RWPE2 (cell line): ENCODE data around the gene LINC00237.
A peak's percentile ranks its signal among the peaks of the same experiment; 100 is the strongest.

ENCODE experiments used
- ATAC-seq: fragments of 200-7000 bp; cut with Tn5 transposase; 3 replicates; pipeline ENCODE4 v1.9.1; 2021; ENCODE audit warnings: low read depth
- DNase-seq: peaks from one replicate; pipeline ENCODE4 v3.0.0-alpha.2; 2020; ENCODE audit warnings: low spot score
- H3K27ac ChIP-seq: fragments of 450-650 bp; 2 replicates; pipeline ENCODE4 v1.5.1; 2017; ENCODE audit warnings: mild to moderate bottlenecking; ENCODE audit not compliant: poor library complexity, severe bottlenecking
- H3K27me3 ChIP-seq: fragments of 250-450 bp; sonication (Bioruptor Pico); 2 replicates; pipeline ENCODE4 v1.5.1; 2021; ENCODE audit warnings: mild to moderate bottlenecking, moderate library complexity; ENCODE audit not compliant: insufficient read depth, poor library complexity, severe bottlenecking
- H3K36me3 ChIP-seq: fragments of 250-450 bp; sonication (Bioruptor Pico); 2 replicates; pipeline ENCODE4 v1.5.1; 2020; ENCODE audit warnings: low read depth, mild to moderate bottlenecking, moderate library complexity
- H3K4me1 ChIP-seq: fragments of 250-450 bp; sonication (Bioruptor Pico); 2 replicates; pipeline ENCODE4 v1.5.1; 2021; ENCODE audit warnings: mild to moderate bottlenecking, moderate library complexity; ENCODE audit not compliant: insufficient read depth, poor library complexity, severe bottlenecking
- H3K4me3 ChIP-seq: fragments of 250-450 bp; sonication (Bioruptor Pico); 2 replicates; pipeline ENCODE4 v1.5.1; 2021; ENCODE audit warnings: mild to moderate bottlenecking, moderate library complexity; ENCODE audit not compliant: severe bottlenecking
- H3K9me3 ChIP-seq: fragments of 250-450 bp; sonication (Bioruptor Pico); 2 replicates; pipeline ENCODE4 v1.5.1; 2021; ENCODE audit warnings: mild to moderate bottlenecking, moderate library complexity; ENCODE audit not compliant: severe bottlenecking
- TF ChIP-seq, protein P1 (sequence below): fragments of 450-650 bp; IDR thresholded peaks from one replicate; pipeline ENCODE4 v1.5.1; 2017; ENCODE audit warnings: mild to moderate bottlenecking, moderate library complexity; ENCODE audit not compliant: poor library complexity, severe bottlenecking

The LINC00237 gene

DNA sequence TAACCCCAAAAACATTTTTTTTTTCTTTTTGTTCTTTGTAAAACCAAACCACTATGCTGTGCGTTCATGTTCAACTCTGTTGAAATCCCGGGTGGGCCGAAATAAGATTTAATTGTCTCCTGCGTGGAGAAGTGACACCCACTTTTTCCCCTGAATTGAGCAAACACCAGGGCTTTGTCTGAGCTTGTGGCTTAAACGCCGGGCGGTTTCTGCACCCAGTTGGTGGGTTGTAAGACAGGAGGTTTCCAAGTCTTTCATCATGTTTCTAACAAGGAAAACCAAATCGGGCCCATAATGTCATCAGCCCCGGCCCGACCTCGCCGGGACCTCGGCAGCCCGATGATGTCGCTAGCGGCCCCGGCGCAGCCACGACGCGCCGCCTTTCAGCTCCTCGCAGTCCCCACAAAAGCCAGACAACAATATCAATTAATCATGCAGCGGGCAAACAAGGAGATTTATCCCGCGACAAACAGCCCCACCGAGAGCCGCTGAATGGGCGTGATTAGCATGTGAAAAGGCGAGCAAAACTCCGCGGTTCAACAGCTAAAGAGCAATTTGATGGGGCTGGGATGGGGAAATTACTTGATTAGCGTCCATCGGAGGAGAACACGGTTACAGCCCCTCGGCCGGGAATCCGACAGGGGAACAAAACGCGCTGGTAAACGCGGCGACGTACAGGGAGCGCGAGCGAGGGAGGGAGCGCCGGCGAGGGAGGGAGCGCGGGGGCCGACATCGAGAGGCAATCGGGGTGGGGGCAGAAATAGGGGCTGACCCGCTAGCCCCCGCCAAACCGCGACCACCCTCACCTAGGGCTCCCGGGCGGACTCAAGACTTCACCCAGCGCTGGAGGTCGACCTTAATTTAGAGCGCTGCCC lies 5.3 kb downstream of the LINC00237 start:
- peaks cover 4% of the 10 kb centered on the region for H3K4me1 ChIP-seq
- peaks cover 100% of the 10 kb centered on the region for H3K27me3 ChIP-seq

DNA sequence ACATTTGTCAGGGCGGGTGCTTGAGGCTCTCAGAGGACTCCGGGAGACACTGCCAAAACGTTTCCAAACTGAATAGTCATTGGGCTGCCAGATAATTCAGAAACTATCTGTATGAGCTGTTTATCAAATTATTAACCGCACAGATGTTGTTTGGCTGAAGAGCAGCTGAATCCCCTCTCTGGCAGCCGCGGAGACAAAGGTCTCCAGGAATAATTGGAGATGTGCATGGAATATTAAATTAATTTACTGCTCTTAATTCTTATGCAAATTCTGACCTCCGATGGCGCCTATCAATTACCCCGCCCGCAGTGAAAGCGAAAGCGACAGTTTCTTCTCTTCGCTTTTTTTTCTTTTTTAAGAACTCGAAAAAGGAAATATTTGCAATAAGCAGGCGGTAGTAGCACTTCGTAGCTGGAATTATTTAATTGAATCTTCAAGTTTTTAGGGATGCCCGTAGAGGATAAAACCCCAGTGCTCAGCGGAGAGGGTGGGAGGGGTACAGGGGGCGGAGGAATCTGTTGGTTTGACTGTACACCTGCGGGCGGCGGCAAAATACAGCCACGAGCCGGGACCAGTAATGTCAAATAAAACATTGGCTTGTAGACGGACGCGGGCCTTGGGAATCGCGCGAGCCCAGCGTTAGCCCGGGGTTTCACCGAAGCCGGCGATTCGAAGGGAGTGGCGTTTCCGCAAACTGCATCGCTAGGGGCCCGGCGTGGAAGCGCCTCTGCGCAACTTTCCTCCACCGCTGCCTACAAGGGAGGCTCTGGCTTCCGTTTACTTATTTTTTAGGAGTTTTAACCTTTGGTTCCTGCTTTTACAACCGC lies 6.2 kb downstream of the LINC00237 start:
- H3K4me3 ChIP-seq = peak overlapping the region; percentile 5
- H3K36me3 ChIP-seq = no peaks in the 10 kb centered on the region
- no peak for DNase-seq
- peaks cover 91% of the 10 kb centered on the region for H3K27me3 ChIP-seq
- H3K9me3 ChIP-seq = no peaks in the 10 kb centered on the region
- TF ChIP-seq, protein P1, sequence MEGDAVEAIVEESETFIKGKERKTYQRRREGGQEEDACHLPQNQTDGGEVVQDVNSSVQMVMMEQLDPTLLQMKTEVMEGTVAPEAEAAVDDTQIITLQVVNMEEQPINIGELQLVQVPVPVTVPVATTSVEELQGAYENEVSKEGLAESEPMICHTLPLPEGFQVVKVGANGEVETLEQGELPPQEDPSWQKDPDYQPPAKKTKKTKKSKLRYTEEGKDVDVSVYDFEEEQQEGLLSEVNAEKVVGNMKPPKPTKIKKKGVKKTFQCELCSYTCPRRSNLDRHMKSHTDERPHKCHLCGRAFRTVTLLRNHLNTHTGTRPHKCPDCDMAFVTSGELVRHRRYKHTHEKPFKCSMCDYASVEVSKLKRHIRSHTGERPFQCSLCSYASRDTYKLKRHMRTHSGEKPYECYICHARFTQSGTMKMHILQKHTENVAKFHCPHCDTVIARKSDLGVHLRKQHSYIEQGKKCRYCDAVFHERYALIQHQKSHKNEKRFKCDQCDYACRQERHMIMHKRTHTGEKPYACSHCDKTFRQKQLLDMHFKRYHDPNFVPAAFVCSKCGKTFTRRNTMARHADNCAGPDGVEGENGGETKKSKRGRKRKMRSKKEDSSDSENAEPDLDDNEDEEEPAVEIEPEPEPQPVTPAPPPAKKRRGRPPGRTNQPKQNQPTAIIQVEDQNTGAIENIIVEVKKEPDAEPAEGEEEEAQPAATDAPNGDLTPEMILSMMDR = no peak
- H3K4me1 ChIP-seq = peaks cover 4% of the 10 kb centered on the region
- H3K27ac ChIP-seq = no peak overlapping the region
- ATAC-seq = peak; percentile 37; the same call in 2 of the 3 replicates

More for the DNA sequence above, 5.3 kb downstream of the LINC00237 start:
- Histone ChIP-seq H3K36me3 (no peaks in the 10 kb centered on the region), H3K9me3 (no peaks in the 10 kb centered on the region), H3K4me3 (peak overlapping the region; percentile 5), H3K27ac (no peak overlapping the region)
- ATAC-seq (no peak), DNase-seq (no peak)
- TF ChIP-seq, protein P1 = no peak

DNA sequence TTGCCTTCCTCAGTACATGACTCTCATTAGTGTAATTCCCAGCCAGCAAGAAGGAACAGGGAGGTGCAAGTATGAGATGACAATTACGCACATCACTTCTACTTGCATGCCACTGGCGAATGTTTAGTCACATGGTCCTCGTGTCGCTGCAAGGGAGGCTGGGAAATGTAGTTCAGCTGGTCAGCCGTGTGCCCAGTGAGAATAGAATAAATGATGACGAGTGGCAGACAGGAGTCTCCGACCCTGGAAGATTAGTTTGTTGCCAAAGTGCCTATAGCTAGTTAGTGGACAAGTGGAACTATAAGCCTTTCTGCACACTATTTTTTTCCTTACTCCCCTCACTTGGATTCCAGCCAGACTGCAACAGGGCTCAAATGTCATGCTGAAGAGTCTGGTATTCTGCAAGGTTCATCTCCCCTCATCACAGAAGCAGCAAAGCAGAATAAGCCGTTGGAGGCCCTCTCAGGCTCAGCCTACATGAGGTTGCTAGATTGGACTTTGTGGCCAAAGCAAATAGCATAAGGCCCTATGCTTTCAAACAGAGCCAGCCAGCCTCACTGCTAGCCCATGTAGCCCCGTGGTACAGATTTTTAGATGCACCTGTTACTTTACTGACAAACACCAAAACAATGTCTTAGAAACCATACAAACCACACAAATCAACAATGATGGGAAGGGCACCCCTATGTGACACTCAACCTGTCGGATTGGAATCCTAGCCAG lies 9.7 kb downstream of the LINC00237 start:
- H3K27me3 ChIP-seq = peaks cover 74% of the 10 kb centered on the region
- no peaks in the 10 kb centered on the region for H3K36me3 ChIP-seq
- no peak overlapping the region for H3K27ac ChIP-seq
- ATAC-seq = peak; percentile 62; the same call in 2 of the 3 replicates
- peaks cover 4% of the 10 kb centered on the region for H3K4me1 ChIP-seq
- DNase-seq = no peak
- no peaks in the 10 kb centered on the region for H3K9me3 ChIP-seq
- TF ChIP-seq, protein P1 = no peak
- H3K4me3 ChIP-seq = no peak overlapping the region

DNA sequence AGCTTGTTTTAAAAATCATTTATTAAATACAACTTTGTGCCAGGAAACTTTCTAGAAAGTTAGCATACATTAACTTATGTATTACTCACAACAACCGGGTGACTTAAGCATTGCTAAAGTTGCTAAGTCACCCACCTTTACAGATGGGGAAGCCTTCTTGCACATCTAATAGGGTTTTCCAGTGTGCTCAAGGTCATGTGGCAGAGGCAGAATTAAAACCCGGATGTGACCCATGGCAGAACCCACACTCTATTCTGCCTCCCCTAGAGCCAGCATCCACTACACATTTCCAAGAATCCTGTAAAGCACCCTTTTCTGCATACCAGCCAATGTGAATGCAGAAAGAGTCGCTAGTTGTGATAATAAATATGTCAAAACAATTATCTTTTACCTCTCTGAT lies 13.4 kb downstream of the LINC00237 start:
- Histone ChIP-seq H3K36me3 (no peaks in the 10 kb centered on the region), H3K27ac (no peak overlapping the region), H3K4me3 (no peak overlapping the region), H3K9me3 (no peaks in the 10 kb centered on the region), H3K27me3 (peaks cover 74% of the 10 kb centered on the region), H3K4me1 (no peaks in the 10 kb centered on the region)
- ATAC-seq (no peak), DNase-seq (no peak)
- TF ChIP-seq, protein P1 = no peak
